HEK293 (cell line): ENCODE results near the gene ARHGAP27.
"Not testable (repeated sequence)": the region's sequence is repeated elsewhere in the genome, so short reads cannot be mapped to it uniquely, and the experiment has no call there.

ENCODE experiments used
- CTCF ChIA-PET: fragments of 350-600 bp; formaldehyde crosslinking; extraction: SDS; loops from one replicate; lab custom pipeline; 2021; ENCODE audit warnings: antibody characterized with exemption; lab: Yijun Ruan, JAX
- POLR2A ChIA-PET: fragments of 300-600 bp; formaldehyde crosslinking; extraction: SDS; loops from one replicate; lab custom pipeline; 2020; ENCODE audit warnings: antibody characterized with exemption, inconsistent platforms; lab: Yijun Ruan, JAX
- H3K27ac ChIP-seq: fragments of 200-500 bp; sonication (Bioruptor generic); 2 replicates; pipeline ENCODE4 v1.5.1; 2014; ENCODE audit warnings: low read depth, low read length, control low read depth, inconsistent platforms; ENCODE audit errors: extremely low read depth
- H3K36me3 ChIP-seq, 2 experiments: fragments of 200-500 bp in 1 of 2; sonication (Bioruptor generic) in 1 of 2; 1 replicate in 1 of 2; 2 replicates in 1 of 2; pipeline ENCODE4 v1.5.1; 2014 to 2017; ENCODE audit warnings: inconsistent platforms in 2 of 2, low read length in 2 of 2; ENCODE audit not compliant: control insufficient read depth in 2 of 2, insufficient read depth in 1 of 2
- H3K4me1 ChIP-seq: fragments of 200-500 bp; sonication (Bioruptor generic); 2 replicates; pipeline ENCODE4 v1.5.1; 2014; ENCODE audit warnings: mild to moderate bottlenecking, low read length, inconsistent platforms; ENCODE audit not compliant: control insufficient read depth, insufficient read depth
- H3K4me3 ChIP-seq: 2 replicates; pipeline ENCODE4 v1.5.1; 2011; ENCODE audit warnings: low read depth, mild to moderate bottlenecking, control low read depth, low read length, moderate library complexity
- H3K9me3 ChIP-seq: fragments of 200-500 bp; sonication (Bioruptor generic); 2 replicates; pipeline ENCODE4 v1.5.1; 2014; ENCODE audit warnings: low read depth, low read length, inconsistent platforms; ENCODE audit not compliant: control insufficient read depth, insufficient read depth
- GLIS1 ChIP-seq: fragments of 450-650 bp; formaldehyde crosslinking; IDR thresholded peaks from 2 replicates; pipeline ENCODE4 v1.5.1; 2016; ENCODE audit warnings: missing biosample characterization, missing genetic modification characterization
- GLIS2 ChIP-seq: fragments of 450-650 bp; formaldehyde crosslinking; IDR thresholded peaks from 2 replicates; pipeline ENCODE4 v1.5.1; 2016; ENCODE audit warnings: missing biosample characterization, missing genetic modification characterization
- KLF1 ChIP-seq: fragments of 450-650 bp; formaldehyde crosslinking; IDR thresholded peaks from 2 replicates; pipeline ENCODE4 v1.5.1; 2016; ENCODE audit warnings: missing biosample characterization, missing genetic modification characterization
- SP2 ChIP-seq: fragments of 450-650 bp; formaldehyde crosslinking; IDR thresholded peaks from 2 replicates; pipeline ENCODE4 v1.5.1; 2016; ENCODE audit warnings: missing biosample characterization, missing genetic modification characterization
- ZBTB48 ChIP-seq: fragments of 450-650 bp; formaldehyde crosslinking; IDR thresholded peaks from 2 replicates; pipeline ENCODE4 v1.5.1; 2016; ENCODE audit warnings: missing biosample characterization, missing genetic modification characterization
- ZEB2 ChIP-seq: fragments of 450-650 bp; formaldehyde crosslinking; IDR thresholded peaks from 2 replicates; pipeline ENCODE4 v1.5.1; 2016; ENCODE audit warnings: missing biosample characterization, missing genetic modification characterization
- ZFP69B ChIP-seq: fragments of 450-650 bp; formaldehyde crosslinking; IDR thresholded peaks from 2 replicates; pipeline ENCODE4 v1.5.1; 2016; ENCODE audit warnings: missing biosample characterization, missing genetic modification characterization
- ZNF335 ChIP-seq: fragments of 450-650 bp; formaldehyde crosslinking; conservative IDR thresholded peaks from 2 replicates; pipeline ENCODE4 v1.5.1; 2016; ENCODE audit warnings: missing biosample characterization, missing genetic modification characterization
- ZNF600 ChIP-seq: fragments of 450-650 bp; formaldehyde crosslinking; IDR thresholded peaks from 2 replicates; pipeline ENCODE4 v1.5.1; 2016; ENCODE audit warnings: missing biosample characterization, missing genetic modification characterization
- TF ChIP-seq, protein P1 (sequence below): fragments of 450-650 bp; formaldehyde crosslinking; IDR thresholded peaks from 2 replicates; pipeline ENCODE4 v1.5.1; 2016; ENCODE audit warnings: missing biosample characterization, missing genetic modification characterization
- TF ChIP-seq, protein P2 (sequence below): fragments of 450-650 bp; formaldehyde crosslinking; IDR thresholded peaks from 2 replicates; pipeline ENCODE4 v1.5.1; 2016; ENCODE audit warnings: missing biosample characterization, missing genetic modification characterization
- TF ChIP-seq, protein P3 (sequence below): fragments of 450-650 bp; formaldehyde crosslinking; IDR thresholded peaks from 2 replicates; pipeline ENCODE4 v1.5.1; 2016; ENCODE audit warnings: missing biosample characterization, missing genetic modification characterization
- TF ChIP-seq, protein P4 (sequence below): fragments of 450-650 bp; formaldehyde crosslinking; IDR thresholded peaks from 2 replicates; pipeline ENCODE4 v1.5.1; 2016; ENCODE audit warnings: missing biosample characterization, missing genetic modification characterization
- TF ChIP-seq, protein P5 (sequence below): fragments of 450-650 bp; formaldehyde crosslinking; IDR thresholded peaks from 2 replicates; pipeline ENCODE4 v1.5.1; 2016; ENCODE audit warnings: missing biosample characterization, missing genetic modification characterization

ARHGAP27 gene

DNA sequence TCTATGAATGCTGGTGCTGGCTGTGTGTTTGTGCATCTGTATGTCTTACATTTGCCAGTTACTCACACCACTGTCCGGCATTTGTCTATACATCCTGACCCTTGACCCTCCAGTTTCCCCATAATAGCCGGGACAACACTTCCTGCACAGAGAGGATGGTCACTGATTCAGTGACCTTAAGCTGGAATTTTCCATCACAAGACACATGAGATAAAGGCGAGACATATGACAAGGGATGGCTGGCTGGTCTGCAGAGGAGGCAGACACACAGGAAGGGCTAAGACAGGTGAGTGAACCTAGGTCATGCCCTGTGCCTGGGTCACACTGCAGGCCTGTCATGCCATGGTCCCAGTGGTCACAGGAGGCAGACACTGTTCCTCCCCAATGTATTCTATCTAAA is 39.6 kb upstream of the ARHGAP27 start:
- H3K4me1 ChIP-seq, H3K4me3 ChIP-seq, CTCF ChIA-PET, POLR2A ChIA-PET, H3K27ac ChIP-seq, H3K9me3 ChIP-seq: not testable (repeated sequence)
- H3K36me3 ChIP-seq, result peaks cover 0 to 37% of the 10 kb centered on the region in 2 experiments; a peak in 1 of 3 replicates

DNA sequence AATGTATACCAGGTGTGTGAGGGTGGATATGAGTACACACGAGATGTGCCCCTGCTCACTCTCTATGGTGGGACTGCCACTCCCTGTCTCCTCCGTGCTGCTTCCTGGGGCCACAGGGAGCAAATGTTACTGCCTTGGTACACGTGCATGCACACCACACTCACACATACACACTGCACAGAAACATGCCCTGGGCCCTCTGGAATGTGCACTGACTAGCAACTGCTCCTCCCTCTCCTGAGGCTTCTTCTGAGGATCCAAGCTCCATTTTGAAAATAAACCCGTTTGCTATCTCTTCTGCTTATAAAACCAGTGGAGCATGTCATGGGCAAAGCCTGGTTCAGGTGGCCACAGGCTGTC is 36.5 kb upstream of the ARHGAP27 start:
- H3K4me3 ChIP-seq, CTCF ChIA-PET, H3K9me3 ChIP-seq, H3K27ac ChIP-seq, H3K4me1 ChIP-seq, POLR2A ChIA-PET: not testable (repeated sequence)
- H3K36me3 ChIP-seq, result peaks cover 0 to 19% of the 10 kb centered on the region in 2 experiments; a peak in 1 of 3 replicates

DNA sequence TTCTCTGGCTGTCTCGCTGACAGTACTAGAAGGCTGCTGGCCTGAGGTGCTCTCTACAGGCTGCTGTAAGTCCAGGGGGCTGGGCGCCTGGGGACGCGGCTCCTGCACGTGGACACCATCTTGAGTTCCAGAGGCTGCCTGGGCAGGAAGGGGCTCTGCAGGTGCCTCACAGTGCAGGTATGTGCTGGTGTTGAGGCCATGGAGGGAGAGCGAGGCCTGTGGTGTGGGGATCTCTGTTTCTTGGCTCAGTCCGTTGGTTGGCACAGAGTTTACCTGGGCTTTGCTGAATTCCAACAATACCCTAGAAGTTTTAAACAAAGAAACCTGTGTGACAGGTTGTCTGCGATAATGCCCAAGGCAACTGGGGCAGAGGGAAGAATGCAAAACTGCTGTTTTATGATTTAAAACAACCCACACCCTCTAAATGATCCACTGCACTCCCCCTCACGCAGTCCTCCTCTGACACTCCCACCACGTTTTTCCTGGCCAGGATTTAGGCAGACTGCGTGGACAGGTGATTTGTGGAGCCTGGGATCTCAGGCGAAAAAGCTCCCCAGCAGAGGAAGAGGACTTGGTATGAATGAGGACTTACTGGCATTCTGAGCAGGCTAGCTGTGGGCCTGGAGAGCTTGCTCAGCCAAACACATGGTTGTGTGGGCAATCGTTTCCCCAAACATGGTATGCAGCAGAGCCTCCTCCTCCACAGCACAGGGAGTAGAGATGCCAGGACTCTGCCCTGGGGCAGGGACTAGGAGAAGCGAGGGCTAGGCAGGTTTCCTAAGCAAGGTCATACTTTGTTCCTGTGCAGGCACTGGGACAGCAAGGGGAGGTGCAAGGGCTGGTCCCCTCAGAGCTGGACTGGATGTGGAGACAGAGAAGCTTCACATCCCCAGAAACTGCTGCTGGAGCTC is 35.9 kb upstream of the ARHGAP27 start:
- H3K9me3 ChIP-seq, H3K27ac ChIP-seq, CTCF ChIA-PET, H3K4me3 ChIP-seq, POLR2A ChIA-PET, H3K4me1 ChIP-seq: not testable (repeated sequence)
- H3K36me3 ChIP-seq, result peaks cover 0 to 19% of the 10 kb centered on the region in 2 experiments; a peak in 1 of 3 replicates

DNA sequence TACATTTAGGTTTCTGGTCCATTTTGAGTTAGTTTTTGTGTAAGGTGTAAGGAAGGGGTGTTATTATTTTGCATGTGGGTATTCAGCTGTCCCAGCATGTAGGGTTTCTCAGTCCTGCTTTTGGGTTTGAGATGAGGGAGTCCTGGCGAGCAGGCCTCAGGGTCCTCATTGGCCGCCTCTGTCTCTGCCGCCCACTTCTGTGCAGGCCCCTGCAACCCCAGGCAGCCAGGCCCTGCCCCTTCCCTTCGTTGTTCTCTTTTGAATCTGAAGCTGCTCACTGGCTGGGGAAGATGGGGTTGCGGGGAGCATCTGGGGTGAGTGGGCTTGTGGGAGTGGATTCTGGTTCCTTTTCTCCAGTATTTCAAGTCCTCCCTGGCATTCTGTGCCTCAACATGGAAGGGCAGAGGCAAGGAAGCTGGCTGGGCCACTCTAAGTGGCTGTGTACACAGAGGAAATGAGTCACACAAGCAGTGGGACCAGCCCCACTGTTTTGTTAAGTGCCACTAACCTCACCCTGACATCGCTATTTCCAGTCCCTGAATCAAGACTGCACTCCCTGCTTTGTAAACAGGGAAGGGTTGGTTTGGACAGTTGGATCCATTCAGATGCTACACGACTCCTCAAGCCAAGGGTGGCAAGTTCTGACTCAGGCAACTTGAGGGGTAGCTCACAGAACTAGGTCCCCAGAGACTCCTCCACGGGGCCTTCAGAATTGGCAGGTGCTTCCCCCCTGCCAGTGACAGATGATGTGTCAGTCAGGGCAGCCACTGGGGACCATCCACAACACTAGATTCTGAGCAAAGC is 29.1 kb upstream of the ARHGAP27 start:
- H3K9me3 ChIP-seq, H3K4me3 ChIP-seq, H3K4me1 ChIP-seq, H3K27ac ChIP-seq, POLR2A ChIA-PET, H3K36me3 ChIP-seq, CTCF ChIA-PET: not testable (repeated sequence)
- TF ChIP-seq, protein P1, sequence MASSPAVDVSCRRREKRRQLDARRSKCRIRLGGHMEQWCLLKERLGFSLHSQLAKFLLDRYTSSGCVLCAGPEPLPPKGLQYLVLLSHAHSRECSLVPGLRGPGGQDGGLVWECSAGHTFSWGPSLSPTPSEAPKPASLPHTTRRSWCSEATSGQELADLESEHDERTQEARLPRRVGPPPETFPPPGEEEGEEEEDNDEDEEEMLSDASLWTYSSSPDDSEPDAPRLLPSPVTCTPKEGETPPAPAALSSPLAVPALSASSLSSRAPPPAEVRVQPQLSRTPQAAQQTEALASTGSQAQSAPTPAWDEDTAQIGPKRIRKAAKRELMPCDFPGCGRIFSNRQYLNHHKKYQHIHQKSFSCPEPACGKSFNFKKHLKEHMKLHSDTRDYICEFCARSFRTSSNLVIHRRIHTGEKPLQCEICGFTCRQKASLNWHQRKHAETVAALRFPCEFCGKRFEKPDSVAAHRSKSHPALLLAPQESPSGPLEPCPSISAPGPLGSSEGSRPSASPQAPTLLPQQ, result peak; percentile 89
- peak; percentile 79 for TF ChIP-seq ZNF600 (tag by site-specific recombination)
- peak; percentile 85 for TF ChIP-seq GLIS1 (tag by site-specific recombination)
- TF ChIP-seq, protein P2, sequence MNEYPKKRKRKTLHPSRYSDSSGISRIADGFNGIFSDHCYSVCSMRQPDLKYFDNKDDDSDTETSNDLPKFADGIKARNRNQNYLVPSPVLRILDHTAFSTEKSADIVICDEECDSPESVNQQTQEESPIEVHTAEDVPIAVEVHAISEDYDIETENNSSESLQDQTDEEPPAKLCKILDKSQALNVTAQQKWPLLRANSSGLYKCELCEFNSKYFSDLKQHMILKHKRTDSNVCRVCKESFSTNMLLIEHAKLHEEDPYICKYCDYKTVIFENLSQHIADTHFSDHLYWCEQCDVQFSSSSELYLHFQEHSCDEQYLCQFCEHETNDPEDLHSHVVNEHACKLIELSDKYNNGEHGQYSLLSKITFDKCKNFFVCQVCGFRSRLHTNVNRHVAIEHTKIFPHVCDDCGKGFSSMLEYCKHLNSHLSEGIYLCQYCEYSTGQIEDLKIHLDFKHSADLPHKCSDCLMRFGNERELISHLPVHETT (tag by site-specific recombination), result peak; percentile 39; the same call in 1 of the 2 replicates
- TF ChIP-seq ZEB2, result 0 out of 2 replicates have a peak, but pooled peaks have one; percentile 23
- peak; percentile 48; the same call in 1 of the 2 replicates for TF ChIP-seq ZBTB48 (tag by site-specific recombination)
- TF ChIP-seq ZNF335 (tag by site-specific recombination), result peak; percentile 81
- peak; percentile 80 for TF ChIP-seq GLIS2 (tag by site-specific recombination)
- TF ChIP-seq ZFP69B, result peak; percentile 92; the same call in 1 of the 2 replicates
- TF ChIP-seq, protein P3, sequence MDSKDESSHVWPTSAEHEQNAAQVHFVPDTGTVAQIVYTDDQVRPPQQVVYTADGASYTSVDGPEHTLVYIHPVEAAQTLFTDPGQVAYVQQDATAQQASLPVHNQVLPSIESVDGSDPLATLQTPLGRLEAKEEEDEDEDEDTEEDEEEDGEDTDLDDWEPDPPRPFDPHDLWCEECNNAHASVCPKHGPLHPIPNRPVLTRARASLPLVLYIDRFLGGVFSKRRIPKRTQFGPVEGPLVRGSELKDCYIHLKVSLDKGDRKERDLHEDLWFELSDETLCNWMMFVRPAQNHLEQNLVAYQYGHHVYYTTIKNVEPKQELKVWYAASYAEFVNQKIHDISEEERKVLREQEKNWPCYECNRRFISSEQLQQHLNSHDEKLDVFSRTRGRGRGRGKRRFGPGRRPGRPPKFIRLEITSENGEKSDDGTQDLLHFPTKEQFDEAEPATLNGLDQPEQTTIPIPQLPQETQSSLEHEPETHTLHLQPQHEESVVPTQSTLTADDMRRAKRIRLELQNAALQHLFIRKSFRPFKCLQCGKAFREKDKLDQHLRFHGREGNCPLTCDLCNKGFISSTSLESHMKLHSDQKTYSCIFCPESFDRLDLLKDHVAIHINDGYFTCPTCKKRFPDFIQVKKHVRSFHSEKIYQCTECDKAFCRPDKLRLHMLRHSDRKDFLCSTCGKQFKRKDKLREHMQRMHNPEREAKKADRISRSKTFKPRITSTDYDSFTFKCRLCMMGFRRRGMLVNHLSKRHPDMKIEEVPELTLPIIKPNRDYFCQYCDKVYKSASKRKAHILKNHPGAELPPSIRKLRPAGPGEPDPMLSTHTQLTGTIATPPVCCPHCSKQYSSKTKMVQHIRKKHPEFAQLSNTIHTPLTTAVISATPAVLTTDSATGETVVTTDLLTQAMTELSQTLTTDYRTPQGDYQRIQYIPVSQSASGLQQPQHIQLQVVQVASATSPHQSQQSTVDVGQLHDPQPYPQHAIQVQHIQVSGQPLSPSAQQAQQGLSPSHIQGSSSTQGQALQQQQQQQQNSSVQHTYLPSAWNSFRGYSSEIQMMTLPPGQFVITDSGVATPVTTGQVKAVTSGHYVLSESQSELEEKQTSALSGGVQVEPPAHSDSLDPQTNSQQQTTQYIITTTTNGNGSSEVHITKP (tag by site-specific recombination), result peak; percentile 74
- TF ChIP-seq, protein P4, sequence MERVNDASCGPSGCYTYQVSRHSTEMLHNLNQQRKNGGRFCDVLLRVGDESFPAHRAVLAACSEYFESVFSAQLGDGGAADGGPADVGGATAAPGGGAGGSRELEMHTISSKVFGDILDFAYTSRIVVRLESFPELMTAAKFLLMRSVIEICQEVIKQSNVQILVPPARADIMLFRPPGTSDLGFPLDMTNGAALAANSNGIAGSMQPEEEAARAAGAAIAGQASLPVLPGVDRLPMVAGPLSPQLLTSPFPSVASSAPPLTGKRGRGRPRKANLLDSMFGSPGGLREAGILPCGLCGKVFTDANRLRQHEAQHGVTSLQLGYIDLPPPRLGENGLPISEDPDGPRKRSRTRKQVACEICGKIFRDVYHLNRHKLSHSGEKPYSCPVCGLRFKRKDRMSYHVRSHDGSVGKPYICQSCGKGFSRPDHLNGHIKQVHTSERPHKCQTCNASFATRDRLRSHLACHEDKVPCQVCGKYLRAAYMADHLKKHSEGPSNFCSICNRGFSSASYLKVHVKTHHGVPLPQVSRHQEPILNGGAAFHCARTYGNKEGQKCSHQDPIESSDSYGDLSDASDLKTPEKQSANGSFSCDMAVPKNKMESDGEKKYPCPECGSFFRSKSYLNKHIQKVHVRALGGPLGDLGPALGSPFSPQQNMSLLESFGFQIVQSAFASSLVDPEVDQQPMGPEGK, result peak; percentile 53; the same call in 1 of the 2 replicates
- TF ChIP-seq, protein P5, sequence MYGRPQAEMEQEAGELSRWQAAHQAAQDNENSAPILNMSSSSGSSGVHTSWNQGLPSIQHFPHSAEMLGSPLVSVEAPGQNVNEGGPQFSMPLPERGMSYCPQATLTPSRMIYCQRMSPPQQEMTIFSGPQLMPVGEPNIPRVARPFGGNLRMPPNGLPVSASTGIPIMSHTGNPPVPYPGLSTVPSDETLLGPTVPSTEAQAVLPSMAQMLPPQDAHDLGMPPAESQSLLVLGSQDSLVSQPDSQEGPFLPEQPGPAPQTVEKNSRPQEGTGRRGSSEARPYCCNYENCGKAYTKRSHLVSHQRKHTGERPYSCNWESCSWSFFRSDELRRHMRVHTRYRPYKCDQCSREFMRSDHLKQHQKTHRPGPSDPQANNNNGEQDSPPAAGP (tag by site-specific recombination), result peak; percentile 93
- TF ChIP-seq SP2 (tag by site-specific recombination), result peak; percentile 26; the same call in 1 of the 2 replicates
- TF ChIP-seq KLF1 (tag by site-specific recombination), result peak; percentile 73
